ENCODE data around the gene KCNAB2.

DNA sequence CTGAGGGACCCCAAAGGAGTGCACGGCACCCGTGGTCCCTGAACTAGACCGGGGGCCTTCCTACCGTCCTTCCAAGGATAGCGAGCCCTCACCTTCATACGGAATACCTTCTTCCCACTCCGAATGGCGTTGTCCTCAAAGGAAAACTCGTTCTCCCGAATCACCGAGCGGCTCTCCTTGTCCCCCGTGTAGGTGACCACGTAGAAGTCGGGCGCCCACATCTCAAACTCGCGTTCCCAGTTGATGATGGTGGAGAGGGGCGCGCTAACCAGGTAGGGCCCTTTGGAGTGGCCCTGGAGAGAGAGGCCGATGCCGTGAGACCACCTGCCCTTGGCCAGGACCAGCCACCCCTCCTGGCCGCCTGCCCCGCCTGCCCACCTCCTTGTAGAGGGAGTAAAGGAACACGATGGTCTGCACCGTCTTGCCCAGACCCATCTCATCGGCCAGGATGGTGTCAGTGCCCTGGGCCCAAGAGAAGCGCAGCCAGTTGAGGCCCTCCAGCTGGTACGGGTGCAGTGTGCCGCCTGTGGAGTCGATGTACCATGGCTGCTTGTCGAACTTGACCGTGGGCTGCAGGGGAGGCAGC is 96.4 kb downstream of the KCNAB2 start:
- TF ChIP-seq TAF1 (IDR thresholded peaks at IDR 0.05; ENCODE audit: borderline replicate concordance, insufficient read depth, low read length): no peak
- TF ChIP-seq, protein P1, sequence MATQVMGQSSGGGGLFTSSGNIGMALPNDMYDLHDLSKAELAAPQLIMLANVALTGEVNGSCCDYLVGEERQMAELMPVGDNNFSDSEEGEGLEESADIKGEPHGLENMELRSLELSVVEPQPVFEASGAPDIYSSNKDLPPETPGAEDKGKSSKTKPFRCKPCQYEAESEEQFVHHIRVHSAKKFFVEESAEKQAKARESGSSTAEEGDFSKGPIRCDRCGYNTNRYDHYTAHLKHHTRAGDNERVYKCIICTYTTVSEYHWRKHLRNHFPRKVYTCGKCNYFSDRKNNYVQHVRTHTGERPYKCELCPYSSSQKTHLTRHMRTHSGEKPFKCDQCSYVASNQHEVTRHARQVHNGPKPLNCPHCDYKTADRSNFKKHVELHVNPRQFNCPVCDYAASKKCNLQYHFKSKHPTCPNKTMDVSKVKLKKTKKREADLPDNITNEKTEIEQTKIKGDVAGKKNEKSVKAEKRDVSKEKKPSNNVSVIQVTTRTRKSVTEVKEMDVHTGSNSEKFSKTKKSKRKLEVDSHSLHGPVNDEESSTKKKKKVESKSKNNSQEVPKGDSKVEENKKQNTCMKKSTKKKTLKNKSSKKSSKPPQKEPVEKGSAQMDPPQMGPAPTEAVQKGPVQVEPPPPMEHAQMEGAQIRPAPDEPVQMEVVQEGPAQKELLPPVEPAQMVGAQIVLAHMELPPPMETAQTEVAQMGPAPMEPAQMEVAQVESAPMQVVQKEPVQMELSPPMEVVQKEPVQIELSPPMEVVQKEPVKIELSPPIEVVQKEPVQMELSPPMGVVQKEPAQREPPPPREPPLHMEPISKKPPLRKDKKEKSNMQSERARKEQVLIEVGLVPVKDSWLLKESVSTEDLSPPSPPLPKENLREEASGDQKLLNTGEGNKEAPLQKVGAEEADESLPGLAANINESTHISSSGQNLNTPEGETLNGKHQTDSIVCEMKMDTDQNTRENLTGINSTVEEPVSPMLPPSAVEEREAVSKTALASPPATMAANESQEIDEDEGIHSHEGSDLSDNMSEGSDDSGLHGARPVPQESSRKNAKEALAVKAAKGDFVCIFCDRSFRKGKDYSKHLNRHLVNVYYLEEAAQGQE (IDR thresholded peaks at IDR 0.05; ENCODE audit: insufficient read depth in 1 of 2, low read depth in 2 of 2, low read length in 2 of 2): no peak
- TF ChIP-seq POLR2AphosphoS5 (IDR thresholded peaks at IDR 0.05; ENCODE audit: low read depth, low read length): no peak
- no peak for TF ChIP-seq SIN3A (IDR thresholded peaks at IDR 0.05; ENCODE audit: borderline replicate concordance, insufficient read depth, low read length)
- TF ChIP-seq FOXP2 (optimal IDR thresholded peaks at IDR 0.05; ENCODE audit: borderline replicate concordance, extremely low read depth, extremely low read length, insufficient read depth): no peak

Data from PFSK-1 (cell line).